ENCODE measurements around the gene MOCOS.

GRCh38 chr18:36189486-36189885 is 2.2 kb downstream of the MOCOS start:
- TF ChIP-seq CTCF (IDR thresholded peaks at IDR 0.05; ENCODE audit: low read length) (no peak), EZH2 (IDR thresholded peaks at IDR 0.05; ENCODE audit: borderline replicate concordance, low read length) (no peak)

Data from OCI-LY1 (cell line).